Endothelial cell (in vitro differentiated cells): ENCODE data around the gene DHX9. TPM values are rescaled to one million over a fixed set of nuclear protein-coding genes. Genes with fewer than 3 reads are reported as not detected.

ENCODE experiments used
- DNase-seq: peaks from one replicate; pipeline ENCODE4 v3.0.0; 2021; ENCODE audit warnings: low spot score
- H3K27ac Mint-ChIP-seq: one replicate; pipeline ENCODE4 v1.8.0; 2021; ENCODE audit warnings: mixed read lengths, inconsistent platforms; ENCODE audit not compliant: unreplicated experiment
- H3K27me3 Mint-ChIP-seq: one replicate; pipeline ENCODE4 v1.8.0; 2021; ENCODE audit warnings: mild to moderate bottlenecking, moderate library complexity, mixed read lengths, inconsistent platforms; ENCODE audit not compliant: unreplicated experiment
- H3K36me3 Mint-ChIP-seq: one replicate; pipeline ENCODE4 v1.8.0; 2021; ENCODE audit warnings: mild to moderate bottlenecking, low read depth, mixed read lengths, inconsistent platforms; ENCODE audit not compliant: unreplicated experiment
- H3K4me1 Mint-ChIP-seq: one replicate; pipeline ENCODE4 v1.8.0; 2021; ENCODE audit warnings: mild to moderate bottlenecking, mixed read lengths, inconsistent platforms; ENCODE audit not compliant: unreplicated experiment
- H3K4me3 Mint-ChIP-seq: one replicate; pipeline ENCODE4 v1.8.0; 2021; ENCODE audit warnings: mild to moderate bottlenecking, mixed read lengths, inconsistent platforms; ENCODE audit not compliant: unreplicated experiment
- H3K9me3 Mint-ChIP-seq: one replicate; pipeline ENCODE4 v1.8.0; 2021; ENCODE audit warnings: mixed read lengths, inconsistent platforms; ENCODE audit not compliant: unreplicated experiment
- total RNA-seq: library from RNA; stranded (reverse); fragmentation: NEBNext Ultra II Directional; extraction: Animal tissue kit (Norgen Biotek cat#: 25700); gene quantifications from one replicate; pipeline ENCODE4 v1.2.1, GENCODE V29; 2021; ENCODE audit not compliant: unreplicated experiment
- TF ChIP-seq, protein P1 (sequence below): fragments of 200-600 bp; sonication (generic); IDR thresholded peaks from one replicate; pipeline ENCODE4 v1.5.0; 2021; ENCODE audit warnings: antibody characterized with exemption; ENCODE audit not compliant: unreplicated experiment

Gene DHX9
- total RNA-seq, 1 donor from 2014 or later, result 182 TPM

- TF ChIP-seq, protein P1, sequence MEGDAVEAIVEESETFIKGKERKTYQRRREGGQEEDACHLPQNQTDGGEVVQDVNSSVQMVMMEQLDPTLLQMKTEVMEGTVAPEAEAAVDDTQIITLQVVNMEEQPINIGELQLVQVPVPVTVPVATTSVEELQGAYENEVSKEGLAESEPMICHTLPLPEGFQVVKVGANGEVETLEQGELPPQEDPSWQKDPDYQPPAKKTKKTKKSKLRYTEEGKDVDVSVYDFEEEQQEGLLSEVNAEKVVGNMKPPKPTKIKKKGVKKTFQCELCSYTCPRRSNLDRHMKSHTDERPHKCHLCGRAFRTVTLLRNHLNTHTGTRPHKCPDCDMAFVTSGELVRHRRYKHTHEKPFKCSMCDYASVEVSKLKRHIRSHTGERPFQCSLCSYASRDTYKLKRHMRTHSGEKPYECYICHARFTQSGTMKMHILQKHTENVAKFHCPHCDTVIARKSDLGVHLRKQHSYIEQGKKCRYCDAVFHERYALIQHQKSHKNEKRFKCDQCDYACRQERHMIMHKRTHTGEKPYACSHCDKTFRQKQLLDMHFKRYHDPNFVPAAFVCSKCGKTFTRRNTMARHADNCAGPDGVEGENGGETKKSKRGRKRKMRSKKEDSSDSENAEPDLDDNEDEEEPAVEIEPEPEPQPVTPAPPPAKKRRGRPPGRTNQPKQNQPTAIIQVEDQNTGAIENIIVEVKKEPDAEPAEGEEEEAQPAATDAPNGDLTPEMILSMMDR, result no peak
- H3K36me3 Mint-ChIP-seq, result peaks cover 3% of the 10 kb centered on the region
- H3K4me1 Mint-ChIP-seq, result no peaks in the 10 kb centered on the region
- no peak overlapping the region for H3K27ac Mint-ChIP-seq
- no peaks in the 10 kb centered on the region for H3K9me3 Mint-ChIP-seq
- H3K27me3 Mint-ChIP-seq, result no peaks in the 10 kb centered on the region
- no peak overlapping the region for H3K4me3 Mint-ChIP-seq
- no peak for DNase-seq
Observed at GRCh38 chr1:182909578-182909977, 70.4 kb downstream of the DHX9 start.

DNA sequence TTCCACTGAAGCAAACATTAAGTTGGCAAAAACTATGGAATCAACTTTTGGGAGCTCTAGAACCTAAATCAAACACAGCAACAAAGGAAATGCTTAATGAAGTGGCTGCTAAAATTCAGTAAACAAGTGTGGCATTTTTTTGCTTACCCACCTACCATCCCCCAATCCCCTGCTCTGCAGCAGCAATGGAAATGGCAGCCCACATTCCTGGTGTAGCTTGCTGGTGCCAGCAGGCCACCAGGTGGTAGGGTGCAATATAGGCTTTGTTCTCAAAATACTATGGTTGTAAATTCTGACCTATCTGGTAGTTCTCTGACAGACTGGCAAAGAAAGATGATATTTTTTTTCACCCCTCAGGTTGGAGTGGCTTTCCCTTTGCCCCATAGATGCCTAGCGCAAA lies 71.0 kb downstream of the DHX9 start:
- Mint-ChIP-seq H3K27me3 (no peaks in the 10 kb centered on the region), H3K27ac (no peak overlapping the region), H3K4me1 (no peaks in the 10 kb centered on the region), H3K4me3 (no peak overlapping the region), H3K36me3 (peaks cover 3% of the 10 kb centered on the region), H3K9me3 (no peaks in the 10 kb centered on the region)
- TF ChIP-seq, protein P1, result no peak
- DNase-seq, result no peak

- Mint-ChIP-seq H3K27ac (no peak overlapping the region), H3K4me1 (no peaks in the 10 kb centered on the region), H3K27me3 (peaks cover 1% of the 10 kb centered on the region), H3K4me3 (no peak overlapping the region), H3K9me3 (no peaks in the 10 kb centered on the region), H3K36me3 (peaks cover 3% of the 10 kb centered on the region)
- DNase-seq, result no peak
- TF ChIP-seq, protein P1, result no peak
Observed at GRCh38 chr1:182913401-182913800, 74.3 kb downstream of the DHX9 start.

GRCh38 chr1:182917378-182917777 lies 78.2 kb downstream of the DHX9 start:
- Mint-ChIP-seq H3K4me1 (no peaks in the 10 kb centered on the region), H3K9me3 (no peaks in the 10 kb centered on the region), H3K27ac (no peak overlapping the region), H3K36me3 (no peaks in the 10 kb centered on the region), H3K4me3 (no peak overlapping the region), H3K27me3 (peaks cover 4% of the 10 kb centered on the region)
- TF ChIP-seq, protein P1, result no peak
- DNase-seq, result no peak

DNA sequence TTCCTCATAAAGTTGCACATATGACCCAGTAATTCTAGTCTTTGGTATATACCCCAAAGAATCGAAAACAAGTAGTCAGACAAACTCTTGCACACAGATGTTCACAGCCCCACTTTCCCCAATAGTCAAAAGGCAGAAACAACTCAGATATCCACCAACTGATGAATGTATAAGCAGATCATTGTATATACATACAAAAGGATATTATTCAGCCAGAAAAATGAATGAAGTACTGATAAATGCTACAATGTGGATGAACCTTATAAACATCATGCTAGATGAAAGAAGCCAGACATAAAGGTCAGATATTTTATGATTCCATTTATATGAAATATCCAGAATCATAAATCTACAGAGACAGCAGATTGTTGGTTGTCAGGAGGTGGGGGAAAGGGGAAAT lies 86.5 kb downstream of the DHX9 start:
- TF ChIP-seq, protein P1, result no peak
- Mint-ChIP-seq H3K27ac (no peak overlapping the region), H3K4me3 (no peak overlapping the region), H3K9me3 (no peaks in the 10 kb centered on the region), H3K4me1 (peaks cover 8% of the 10 kb centered on the region), H3K36me3 (no peaks in the 10 kb centered on the region), H3K27me3 (no peaks in the 10 kb centered on the region)
- DNase-seq, result no peak
